ENCODE data around the gene CPED1.
A peak's percentile ranks its signal among the peaks of the same experiment; 100 is the strongest.

CPED1 gene

GRCh38 chr7:121101621-121102020, 113.1 kb downstream of the CPED1 start:
- H3K4me3 ChIP-seq (replicated peaks in 1 of 2; ENCODE audit: low read depth in 2 of 2, low read length in 2 of 2): no peak overlapping the region
- no peak for TF ChIP-seq CTCF (IDR thresholded peaks at IDR 0.05; ENCODE audit: low read depth, low read length)
- DNase-seq (ENCODE audit: low read depth in 2 of 2): no peak

GRCh38 chr7:121102619-121103018, 114.1 kb downstream of the CPED1 start:
- TF ChIP-seq CTCF (IDR thresholded peaks at IDR 0.05; ENCODE audit: low read depth, low read length): no peak
- H3K4me3 ChIP-seq (replicated peaks in 1 of 2; ENCODE audit: low read depth in 2 of 2, low read length in 2 of 2): no peak overlapping the region
- DNase-seq (ENCODE audit: low read depth in 2 of 2): no peak

GRCh38 chr7:121103086-121103485, 114.6 kb downstream of the CPED1 start:
- no peak overlapping the region for H3K4me3 ChIP-seq (replicated peaks in 1 of 2; ENCODE audit: low read depth in 2 of 2, low read length in 2 of 2)
- DNase-seq (ENCODE audit: low read depth in 2 of 2): no peak
- TF ChIP-seq CTCF (IDR thresholded peaks at IDR 0.05; ENCODE audit: low read depth, low read length): no peak

GRCh38 chr7:121103579-121103978, 115.1 kb downstream of the CPED1 start:
- no peak for TF ChIP-seq CTCF (IDR thresholded peaks at IDR 0.05; ENCODE audit: low read depth, low read length)
- no peak overlapping the region for H3K4me3 ChIP-seq (replicated peaks in 1 of 2; ENCODE audit: low read depth in 2 of 2, low read length in 2 of 2)
- no peak for DNase-seq (ENCODE audit: low read depth in 2 of 2)

- no peak for DNase-seq (ENCODE audit: low read depth in 2 of 2)
- no peak overlapping the region for H3K4me3 ChIP-seq (replicated peaks in 1 of 2; ENCODE audit: low read depth in 2 of 2, low read length in 2 of 2)
- no peak for TF ChIP-seq CTCF (IDR thresholded peaks at IDR 0.05; ENCODE audit: low read depth, low read length)
Measured at GRCh38 chr7:121105262-121105661, 116.8 kb downstream of the CPED1 start.

GRCh38 chr7:121107923-121108498, 119.5 kb downstream of the CPED1 start:
- peak; percentile 69 for TF ChIP-seq CTCF (IDR thresholded peaks at IDR 0.05; ENCODE audit: low read depth, low read length)
- peak; percentile 83 to 88 for DNase-seq (ENCODE audit: low read depth in 2 of 2)
- H3K4me3 ChIP-seq (replicated peaks in 1 of 2; ENCODE audit: low read depth in 2 of 2, low read length in 2 of 2): no peak overlapping the region

GRCh38 chr7:121109145-121109544, 120.6 kb downstream of the CPED1 start:
- TF ChIP-seq CTCF (IDR thresholded peaks at IDR 0.05; ENCODE audit: low read depth, low read length): no peak
- peak in 1 of 2 donors; percentile 55 for DNase-seq (ENCODE audit: low read depth in 2 of 2)
- no peak overlapping the region for H3K4me3 ChIP-seq (replicated peaks in 1 of 2; ENCODE audit: low read depth in 2 of 2, low read length in 2 of 2)
